ENCODE measurements around the gene TMEM132A. TPM values are rescaled to one million over a fixed set of nuclear protein-coding genes. Genes with fewer than 3 reads are reported as not detected.

TMEM132A gene
- total and polyA plus RNA-seq, 8 donors, result 8.4 to 142 (median 27.2) TPM

DNA sequence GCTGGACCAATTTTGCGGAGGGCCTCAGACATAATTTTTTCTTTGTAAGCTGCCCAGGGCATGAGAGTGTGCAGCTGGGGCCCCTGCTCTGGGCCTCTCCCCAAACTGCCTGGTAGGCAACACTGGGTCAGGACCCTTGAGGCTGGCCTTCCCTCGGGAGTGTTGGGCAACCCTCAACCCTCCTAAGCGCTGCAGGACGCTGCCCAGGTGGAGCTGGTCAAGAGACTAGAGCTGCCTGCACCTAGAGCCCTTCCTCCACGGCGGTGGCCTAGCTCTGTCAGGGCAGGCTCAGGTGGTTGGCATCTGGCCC lies 505 bp upstream of the TMEM132A start:
- 27 to 49% (median 37%) methylated on average over 2 to 6 of the region's 6 CpGs for WGBS, 5 donors
- H3K36me3 ChIP-seq, result peaks cover 33 to 46% (median 41%) of the 10 kb centered on the region in 4 donors

DNA sequence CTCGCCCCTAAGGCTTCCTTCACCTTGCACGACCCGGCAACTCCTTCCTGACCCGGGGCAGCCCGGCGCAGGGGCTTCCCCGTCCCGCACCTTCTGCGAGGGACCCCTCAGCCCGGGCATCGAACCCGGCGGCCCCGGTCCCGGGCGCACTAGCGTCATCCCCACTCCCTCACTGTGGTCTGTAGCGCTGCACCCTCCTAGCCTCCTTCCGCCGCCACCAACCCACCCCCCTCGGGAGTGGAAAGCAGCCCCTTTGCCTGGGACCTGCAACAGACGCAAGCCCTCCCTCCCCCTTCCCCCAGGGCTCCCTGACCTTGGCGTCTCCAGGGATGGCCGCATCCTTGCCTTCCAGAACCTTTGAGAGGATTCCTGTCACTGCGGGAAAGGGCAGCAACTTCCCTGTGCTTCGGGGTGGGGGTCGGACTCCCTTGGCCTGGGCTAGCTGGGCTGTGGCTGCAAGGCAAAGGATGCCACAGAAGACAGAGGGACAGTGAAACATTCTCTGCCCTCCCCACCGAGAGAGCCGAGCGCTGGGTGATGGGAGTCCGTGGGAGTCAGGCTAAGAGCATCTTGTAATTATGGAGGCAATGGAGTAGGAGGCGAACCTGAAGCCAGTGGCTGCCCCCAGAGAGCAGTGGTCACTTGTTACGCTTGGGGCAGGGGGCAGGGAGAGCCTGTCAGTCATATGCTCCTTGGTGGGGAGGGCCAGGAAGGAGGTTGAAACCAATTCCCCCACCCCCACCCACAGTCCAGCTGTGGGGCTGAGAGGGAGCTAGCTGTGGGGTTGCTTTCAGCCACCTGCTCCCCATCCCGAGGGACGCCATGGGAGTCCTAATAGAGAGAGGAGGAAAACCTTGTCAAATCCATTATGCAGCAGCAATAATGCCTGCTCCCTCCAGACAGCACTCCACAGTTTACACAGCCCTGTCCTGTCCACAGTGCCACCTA lies 920 bp downstream of the TMEM132A start:
- Histone ChIP-seq H3K4me3 (peak overlapping the region; percentile 61 to 86 (median 72)), H3K9me3 (no peaks in the 10 kb centered on the region), H3K27ac (peak overlapping the region in 3 of 5 donors; percentile 70 to 74 (median 72)), H3K36me3 (peaks cover 29 to 52% (median 34%) of the 10 kb centered on the region in 4 donors), H3K27me3 (peaks cover 0 to 25% (median 14%) of the 10 kb centered on the region in 3 donors), H3K4me1 (peaks cover 18 to 51% (median 46%) of the 10 kb centered on the region in 4 donors)
- TF ChIP-seq, protein P1, sequence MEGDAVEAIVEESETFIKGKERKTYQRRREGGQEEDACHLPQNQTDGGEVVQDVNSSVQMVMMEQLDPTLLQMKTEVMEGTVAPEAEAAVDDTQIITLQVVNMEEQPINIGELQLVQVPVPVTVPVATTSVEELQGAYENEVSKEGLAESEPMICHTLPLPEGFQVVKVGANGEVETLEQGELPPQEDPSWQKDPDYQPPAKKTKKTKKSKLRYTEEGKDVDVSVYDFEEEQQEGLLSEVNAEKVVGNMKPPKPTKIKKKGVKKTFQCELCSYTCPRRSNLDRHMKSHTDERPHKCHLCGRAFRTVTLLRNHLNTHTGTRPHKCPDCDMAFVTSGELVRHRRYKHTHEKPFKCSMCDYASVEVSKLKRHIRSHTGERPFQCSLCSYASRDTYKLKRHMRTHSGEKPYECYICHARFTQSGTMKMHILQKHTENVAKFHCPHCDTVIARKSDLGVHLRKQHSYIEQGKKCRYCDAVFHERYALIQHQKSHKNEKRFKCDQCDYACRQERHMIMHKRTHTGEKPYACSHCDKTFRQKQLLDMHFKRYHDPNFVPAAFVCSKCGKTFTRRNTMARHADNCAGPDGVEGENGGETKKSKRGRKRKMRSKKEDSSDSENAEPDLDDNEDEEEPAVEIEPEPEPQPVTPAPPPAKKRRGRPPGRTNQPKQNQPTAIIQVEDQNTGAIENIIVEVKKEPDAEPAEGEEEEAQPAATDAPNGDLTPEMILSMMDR (IDR thresholded peaks at IDR 0.05), result no peak
- TF ChIP-seq EP300 (IDR thresholded peaks at IDR 0.05), result no peak
- no peak for TF ChIP-seq POLR2AphosphoS5 (IDR thresholded peaks at IDR 0.05)
- TF ChIP-seq POLR2A (IDR thresholded peaks at IDR 0.05), result no peak
- intact Hi-C loops (cut with DNase I; ENCODE audit: low total_unique reads), result loop anchor here (5.0 kb wide), 1 partner anchor 197 kb away; no protein-coding TSS in a partner anchor
- WGBS, 5 donors, result 4 to 9% (median 4%) methylated on average over 11 to 35 of the region's 35 CpGs
- DNase-seq, result peak in 1 of 2 donors; percentile 52

More for the DNA sequence above, 505 bp upstream of the TMEM132A start:
- peak in 1 of 2 donors; percentile 33 for DNase-seq
- peaks cover 0 to 25% (median 14%) of the 10 kb centered on the region in 3 donors for H3K27me3 ChIP-seq
- H3K9me3 ChIP-seq, result no peaks in the 10 kb centered on the region
- intact Hi-C loops (cut with DNase I; ENCODE audit: low total_unique reads), result loop anchor here (5.0 kb wide), 1 partner anchor 199 kb away; no protein-coding TSS in a partner anchor
- peaks cover 18 to 65% (median 59%) of the 10 kb centered on the region in 4 donors for H3K4me1 ChIP-seq
- H3K27ac ChIP-seq, result peak overlapping the region in 4 of 5 donors; percentile 16 to 74 (median 71)
- peak overlapping the region; percentile 61 to 86 (median 72) for H3K4me3 ChIP-seq
- TF ChIP-seq EP300 (IDR thresholded peaks at IDR 0.05), result no peak
- TF ChIP-seq POLR2A (IDR thresholded peaks at IDR 0.05), result no peak

DNA sequence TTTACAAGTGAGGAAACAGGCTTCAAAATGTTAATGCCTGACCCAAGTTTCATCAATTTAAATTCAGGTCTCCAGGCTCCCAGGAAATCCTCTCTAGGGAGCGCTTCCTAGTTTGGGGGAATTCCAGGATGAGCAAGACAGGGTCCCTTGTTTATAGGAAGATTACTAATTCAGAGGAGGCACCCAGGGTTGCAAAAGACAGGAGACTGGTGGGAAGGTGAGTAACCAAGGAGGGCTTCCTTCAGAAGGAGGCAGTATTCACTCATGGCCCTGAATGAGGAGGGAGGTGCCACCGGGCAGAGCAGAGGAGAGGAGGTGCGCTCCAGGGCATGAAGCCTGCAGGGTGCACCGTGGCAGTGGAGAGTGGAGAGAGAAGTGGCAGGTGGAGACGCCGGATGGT lies 1.6 kb downstream of the TMEM132A start:
- TF ChIP-seq POLR2A (IDR thresholded peaks at IDR 0.05), result no peak
- TF ChIP-seq, protein P1 (IDR thresholded peaks at IDR 0.05), result no peak
- TF ChIP-seq POLR2AphosphoS5 (IDR thresholded peaks at IDR 0.05), result no peak
- TF ChIP-seq EP300 (IDR thresholded peaks at IDR 0.05), result no peak
- peak overlapping the region in 1 of 4 donors; percentile 86 for H3K4me3 ChIP-seq
- H3K4me1 ChIP-seq, result peaks cover 18 to 50% (median 44%) of the 10 kb centered on the region in 4 donors
- peaks cover 22 to 52% (median 33%) of the 10 kb centered on the region in 4 donors for H3K36me3 ChIP-seq
- WGBS, 5 donors, result 29 to 64% (median 47%) methylated on average over 6 of the region's 6 CpGs
- DNase-seq, result no peak
- H3K9me3 ChIP-seq, result no peaks in the 10 kb centered on the region
- H3K27ac ChIP-seq, result no peak overlapping the region
- intact Hi-C loops (cut with DNase I; ENCODE audit: low total_unique reads), result no loop called here
- H3K27me3 ChIP-seq, result peaks cover 0 to 25% (median 14%) of the 10 kb centered on the region in 3 donors

DNA sequence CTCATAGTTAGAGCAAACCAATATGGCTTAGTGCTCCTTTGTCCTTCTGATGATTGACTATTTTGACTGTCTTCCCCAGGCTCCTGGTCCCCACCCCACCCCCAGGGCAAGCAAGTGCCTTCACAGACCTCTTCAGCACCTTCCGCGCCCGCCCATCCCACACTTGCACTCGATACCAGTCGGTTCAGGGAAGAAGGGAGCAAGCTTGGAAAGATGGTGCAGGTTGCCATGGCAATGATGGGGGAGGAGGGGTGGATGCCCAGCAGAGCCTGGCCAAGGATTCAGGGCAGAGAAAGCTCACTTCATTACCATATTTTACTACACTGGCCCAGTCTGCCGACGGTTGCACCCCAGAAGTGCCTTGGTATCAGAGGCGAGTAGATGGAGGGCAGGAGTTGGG lies 2.2 kb downstream of the TMEM132A start:
- no peak for DNase-seq
- TF ChIP-seq POLR2A (IDR thresholded peaks at IDR 0.05), result no peak
- TF ChIP-seq EP300 (IDR thresholded peaks at IDR 0.05), result no peak
- TF ChIP-seq POLR2AphosphoS5 (IDR thresholded peaks at IDR 0.05), result no peak
- TF ChIP-seq, protein P1 (IDR thresholded peaks at IDR 0.05), result no peak
- intact Hi-C loops (cut with DNase I; ENCODE audit: low total_unique reads), result no loop called here
- no peak overlapping the region for H3K4me3 ChIP-seq
- H3K36me3 ChIP-seq, result peaks cover 16 to 52% (median 32%) of the 10 kb centered on the region in 4 donors
- H3K27ac ChIP-seq, result no peak overlapping the region
- peaks cover 18 to 50% (median 44%) of the 10 kb centered on the region in 4 donors for H3K4me1 ChIP-seq
- H3K27me3 ChIP-seq, result peaks cover 0 to 28% (median 14%) of the 10 kb centered on the region in 3 donors
- no peaks in the 10 kb centered on the region for H3K9me3 ChIP-seq
- WGBS, 5 donors, result 88 to 96% (median 91%) methylated on average over 8 of the region's 8 CpGs

Data from stomach (tissue), 9 donors.